IMR-90 (cell line): ENCODE measurements around the gene LMNTD2. TPM values are rescaled to one million over a fixed set of nuclear protein-coding genes. Genes with fewer than 3 reads are reported as not detected.

ENCODE experiments used
- ATAC-seq: fragments of 200-7000 bp; cut with Tn5 transposase; 2 replicates; pipeline ENCODE4 v1.9.1; 2020; ENCODE audit warnings: low read depth, mild to moderate bottlenecking, moderate library complexity
- BruUV-seq: library from RNA; stranded (reverse); fragments of 400-500 nt; replicated peaks from 2 replicates; lab custom pipeline; 2021; lab: Mats Ljungman, UMichigan
- CTCF ChIA-PET: fragments of 300-600 bp; formaldehyde crosslinking; extraction: SDS; loops from one replicate; lab custom pipeline; 2021; ENCODE audit warnings: antibody characterized with exemption; lab: Yijun Ruan, JAX
- POLR2A ChIA-PET: fragments of 300-600 bp; sonication (Branson Sonifier 250); formaldehyde crosslinking; loops from one replicate; lab custom pipeline; 2022; ENCODE audit warnings: antibody characterized with exemption; ENCODE audit not compliant: unreplicated experiment; lab: Charles Lee
- DNase-seq: peaks from one replicate; pipeline ENCODE4 v3.0.0; 2013
- H2AFZ ChIP-seq: replicated peaks from 2 replicates; pipeline ENCODE3; 2013; ENCODE audit warnings: low read length, mild to moderate bottlenecking; ENCODE audit not compliant: poor library complexity
- H2AK5ac ChIP-seq: 2 replicates; pipeline ENCODE4 v1.6.1; 2013; ENCODE audit warnings: low read depth, low read length, inconsistent platforms
- H2AK9ac ChIP-seq: replicated peaks from 2 replicates; pipeline ENCODE3; 2013; ENCODE audit warnings: mild to moderate bottlenecking, low read depth, low read length, moderate library complexity; ENCODE audit not compliant: poor library complexity
- H2BK120ac ChIP-seq: 2 replicates; pipeline ENCODE4 v1.6.1; 2013; ENCODE audit warnings: low read depth, low read length, inconsistent platforms
- H2BK15ac ChIP-seq: 3 replicates; pipeline ENCODE4 v1.6.1; 2013; ENCODE audit warnings: low read depth, low read length, inconsistent platforms
- H2BK20ac ChIP-seq: 2 replicates; pipeline ENCODE4 v1.6.1; 2013; ENCODE audit warnings: low read depth, mild to moderate bottlenecking, inconsistent platforms, low read length, moderate library complexity
- H2BK5ac ChIP-seq: 2 replicates; pipeline ENCODE4 v1.6.1; 2013; ENCODE audit warnings: mild to moderate bottlenecking, low read depth, low read length, inconsistent platforms; ENCODE audit not compliant: poor library complexity, severe bottlenecking
- H3K14ac ChIP-seq: replicated peaks from 2 replicates; pipeline ENCODE4 v1.6.1; 2013; ENCODE audit warnings: low read depth, low read length, inconsistent platforms
- H3K18ac ChIP-seq: 2 replicates; pipeline ENCODE4 v1.6.1; 2013; ENCODE audit warnings: low read depth, low read length, control low read depth
- H3K23ac ChIP-seq: 2 replicates; pipeline ENCODE4 v1.6.1; 2013; ENCODE audit warnings: low read depth, low read length, inconsistent platforms
- H3K27ac ChIP-seq: 2 replicates; pipeline ENCODE4 v1.5.1; 2013; ENCODE audit warnings: mild to moderate bottlenecking, control low read depth, low read length; ENCODE audit not compliant: insufficient read depth
- H3K27me3 ChIP-seq: 2 replicates; pipeline ENCODE4 v1.6.1; 2013; ENCODE audit warnings: low read length; ENCODE audit not compliant: control insufficient read depth, insufficient read depth
- H3K36me3 ChIP-seq: 2 replicates; pipeline ENCODE4 v1.6.1; 2013; ENCODE audit warnings: low read length, mixed read lengths; ENCODE audit not compliant: control insufficient read depth, insufficient read depth
- H3K4ac ChIP-seq: 2 replicates; pipeline ENCODE4 v1.6.1; 2013; ENCODE audit warnings: low read depth, low read length, inconsistent platforms
- H3K4me1 ChIP-seq: 2 replicates; pipeline ENCODE4 v1.6.1; 2013; ENCODE audit warnings: low read length, mixed read lengths; ENCODE audit not compliant: control insufficient read depth, insufficient read depth
- H3K4me2 ChIP-seq: 2 replicates; pipeline ENCODE4 v1.6.1; 2013; ENCODE audit warnings: low read depth, mild to moderate bottlenecking, control low read depth, low read length, moderate library complexity
- H3K4me3 ChIP-seq: 2 replicates; pipeline ENCODE4 v1.5.1; 2013; ENCODE audit warnings: low read depth, mild to moderate bottlenecking, control low read depth, low read length, moderate library complexity; ENCODE audit not compliant: insufficient read depth
- H3K56ac ChIP-seq: 2 replicates; pipeline ENCODE4 v1.6.1; 2013; ENCODE audit warnings: low read length, inconsistent platforms; ENCODE audit not compliant: insufficient read depth; ENCODE audit errors: extremely low read depth
- H3K79me1 ChIP-seq, 2 experiments: 2 replicates each; pipeline ENCODE4 v1.6.1; 2013; ENCODE audit warnings: low read length in 2 of 2, inconsistent platforms in 1 of 2, low read depth in 1 of 2
- H3K9ac ChIP-seq: 2 replicates; pipeline ENCODE4 v1.6.1; 2013; ENCODE audit warnings: low read depth, low read length, control low read depth
- H3K9me1 ChIP-seq: 2 replicates; pipeline ENCODE4 v1.6.1; 2013; ENCODE audit warnings: low read length, inconsistent platforms; ENCODE audit not compliant: insufficient read depth
- H3K9me3 ChIP-seq: 2 replicates; pipeline ENCODE4 v1.6.1; 2013; ENCODE audit warnings: low read length; ENCODE audit not compliant: control insufficient read depth, insufficient read depth
- H4K20me1 ChIP-seq: 2 replicates; pipeline ENCODE4 v1.6.1; 2013; ENCODE audit warnings: low read length, inconsistent platforms; ENCODE audit not compliant: insufficient read depth
- H4K5ac ChIP-seq: 2 replicates; pipeline ENCODE4 v1.6.1; 2013; ENCODE audit warnings: mild to moderate bottlenecking, low read depth, low read length, control low read depth
- H4K8ac ChIP-seq, 2 experiments: 2 replicates each; pipeline ENCODE4 v1.6.1; 2013; ENCODE audit warnings: low read depth in 2 of 2, low read length in 2 of 2, control low read depth in 1 of 2, inconsistent platforms in 1 of 2
- H4K91ac ChIP-seq: 2 replicates; pipeline ENCODE4 v1.6.1; 2013; ENCODE audit warnings: low read depth, low read length, inconsistent platforms; ENCODE audit not compliant: insufficient read depth
- MXI1 ChIP-seq: IDR thresholded peaks from 2 replicates; pipeline ENCODE4 v1.6.1; 2012; ENCODE audit warnings: low read depth, mild to moderate bottlenecking, low read length, moderate library complexity, borderline replicate concordance
- WGBS, 2 experiments: methylation state at CpG; one replicate each; pipeline versions ENCODE4 v1.1.5 to v1.1.7; 2013; ENCODE audit warnings: missing lambda C conversion rate in 2 of 2; ENCODE audit not compliant: insufficient read length in 1 of 2; ENCODE audit errors: extremely low coverage in 2 of 2; 5-methylcytosine and 5-hydroxymethylcytosine counted together
- dilution Hi-C: fragments of 300-500 bp; cut with HindIII; formaldehyde crosslinking; loops from one replicate; pipeline ENCODE4 v1.14.3; 2018; ENCODE audit warnings: low sequenced_read_pairs; ENCODE audit not compliant: unreplicated experiment
- in situ Hi-C: fragments of 300-500 bp; cut with MboI; formaldehyde crosslinking; loops from 3 replicates; pipeline ENCODE4 v1.14.3; 2019; ENCODE audit warnings: low sequenced_read_pairs, inconsistent platforms, mixed read lengths
- intact Hi-C: fragments of 100-400 bp; cut with micrococcal nuclease; formaldehyde crosslinking; loops from 2 replicates; pipeline ENCODE4 v1.10.0; 2022
- polyA plus RNA-seq, 3 experiments: library from polyadenylated mRNA; depleted of rRNA; stranded (reverse); fragments of >200 nt; gene quantifications; 2 replicates each; pipeline ENCODE4 v1.2.3, GENCODE V29; 2012; ENCODE audit warnings: low replicate concordance in 1 of 3
- total RNA-seq: library from RNA; depleted of rRNA; stranded (reverse); fragments of >200 nt; gene quantifications from 2 replicates; pipeline ENCODE4 v1.2.3, GENCODE V29; 2012
- TF ChIP-seq, protein P1 (sequence below): fragments of 150-350 bp; IDR thresholded peaks from 2 replicates; pipeline ENCODE4 v1.6.1; 2017; ENCODE audit warnings: mild to moderate bottlenecking, antibody characterized with exemption, low read length, low read depth

Gene LMNTD2
- total and polyA plus RNA-seq, 2 of the 4 experiments (the other 2 are of a cell fraction) = 0.18 to 1.3 TPM

DNA sequence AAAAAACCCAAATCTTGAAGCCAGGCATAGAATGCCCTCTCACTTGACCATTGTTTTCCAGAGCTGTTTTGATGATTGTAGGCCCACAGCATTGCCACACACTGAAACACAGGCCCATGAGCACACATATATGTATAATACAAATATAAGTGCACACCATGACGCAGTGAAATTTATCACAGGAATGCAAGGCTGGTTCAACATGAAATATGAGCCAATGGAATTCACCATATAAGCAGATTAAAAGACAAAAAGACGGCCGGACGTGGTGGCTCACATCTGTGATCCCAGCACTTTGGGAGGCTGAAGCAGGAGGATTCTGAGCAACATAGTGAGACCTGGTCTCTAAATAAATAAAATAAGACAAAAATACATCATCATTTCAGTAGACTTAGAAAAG is 44.1 kb downstream of the LMNTD2 start:
- Histone ChIP-seq H2AK9ac (no peak overlapping the region), H4K20me1 (no peaks in the 10 kb centered on the region), H3K4me3 (no peak overlapping the region), H2BK120ac (no peak overlapping the region), H3K9me3 (peaks cover 6% of the 10 kb centered on the region; the same call in 1 of the 2 replicates), H3K36me3 (peaks cover 12% of the 10 kb centered on the region), H3K56ac (no peak overlapping the region), H4K5ac (no peak overlapping the region), H4K91ac (no peak overlapping the region), H3K4me1 (no peaks in the 10 kb centered on the region), H3K9ac (no peak overlapping the region), H3K14ac (no peak overlapping the region), H3K27me3 (no peaks in the 10 kb centered on the region), H3K9me1 (peaks cover 3% of the 10 kb centered on the region; the same call in 1 of the 2 replicates), H3K4ac (no peak overlapping the region), H3K27ac (no peak overlapping the region), H2AFZ (no peak overlapping the region), H3K4me2 (no peak overlapping the region), H2BK5ac (no peak overlapping the region), H3K23ac (no peak overlapping the region), H4K8ac (no peak overlapping the region), H2BK15ac (no peak overlapping the region), H2AK5ac (no peak overlapping the region), H2BK20ac (no peak overlapping the region), H3K79me1 (peaks cover 0 to 3% of the 10 kb centered on the region in 2 experiments; a peak in 2 of 4 replicates), H3K18ac (no peak overlapping the region)
- in situ Hi-C loops (no loop called here), dilution Hi-C loops (no loop called here), intact Hi-C loops (loop anchor here (5.0 kb wide), 1 partner anchor 309 kb away; the partner anchor contains the start of genes BET1L and RIC8A)
- no TSS peak for BruUV-seq
- no peak for TF ChIP-seq MXI1
- TF ChIP-seq, protein P1, sequence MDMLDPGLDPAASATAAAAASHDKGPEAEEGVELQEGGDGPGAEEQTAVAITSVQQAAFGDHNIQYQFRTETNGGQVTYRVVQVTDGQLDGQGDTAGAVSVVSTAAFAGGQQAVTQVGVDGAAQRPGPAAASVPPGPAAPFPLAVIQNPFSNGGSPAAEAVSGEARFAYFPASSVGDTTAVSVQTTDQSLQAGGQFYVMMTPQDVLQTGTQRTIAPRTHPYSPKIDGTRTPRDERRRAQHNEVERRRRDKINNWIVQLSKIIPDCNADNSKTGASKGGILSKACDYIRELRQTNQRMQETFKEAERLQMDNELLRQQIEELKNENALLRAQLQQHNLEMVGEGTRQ = no peak
- ChIA-PET CTCF (no interaction called here), POLR2A (interaction anchor here (0.7 kb wide), 1 partner anchor 63 kb away, joined by 10 read pairs; no protein-coding TSS in a partner anchor)
- no CpG with 5 or more reads among the region's 4 CpGs for WGBS, 2 experiments
- DNase-seq (no peak), ATAC-seq (no peak)
